Activated T-helper 1 cell treated with Interleukin-2 at 50 U/mL for 16 hours (primary cell): ENCODE measurements around the gene CDK19.

Experiments
- DNase-seq: peaks from one replicate; pipeline ENCODE4 v3.0.0-alpha.2; 2020; ENCODE audit warnings: low read depth

The CDK19 gene

GRCh38 chr6:110703010-110703905 is 112.0 kb downstream of the CDK19 start:
- no peak for DNase-seq

GRCh38 chr6:110699780-110700179 is 115.5 kb downstream of the CDK19 start:
- no peak for DNase-seq

- DNase-seq, result no peak
Observed at GRCh38 chr6:110693994-110694393, 121.3 kb downstream of the CDK19 start.

GRCh38 chr6:110693296-110693695 is 122.0 kb downstream of the CDK19 start:
- no peak for DNase-seq

GRCh38 chr6:110690916-110691315 is 124.4 kb downstream of the CDK19 start:
- DNase-seq, result no peak

- no peak for DNase-seq
Observed at GRCh38 chr6:110690106-110690654, 125.1 kb downstream of the CDK19 start.

- DNase-seq, result no peak
Observed at GRCh38 chr6:110689275-110689935, 125.9 kb downstream of the CDK19 start.

- no peak for DNase-seq
Observed at GRCh38 chr6:110688661-110689268, 126.5 kb downstream of the CDK19 start.

GRCh38 chr6:110687326-110687725 is 127.9 kb downstream of the CDK19 start:
- no peak for DNase-seq

- no peak for DNase-seq
Observed at GRCh38 chr6:110683241-110683640, 132.0 kb downstream of the CDK19 start.

GRCh38 chr6:110682460-110682853 is 132.8 kb downstream of the CDK19 start:
- DNase-seq, result peak; percentile 9

- DNase-seq, result no peak
Observed at GRCh38 chr6:110681543-110682459, 133.5 kb downstream of the CDK19 start.

- DNase-seq, result no peak
Observed at GRCh38 chr6:110676396-110676795, 138.9 kb downstream of the CDK19 start.

GRCh38 chr6:110674096-110674495 is 141.2 kb downstream of the CDK19 start:
- no peak for DNase-seq

- DNase-seq, result no peak
Observed at GRCh38 chr6:110672122-110672521, 143.1 kb downstream of the CDK19 start.

GRCh38 chr6:110671447-110671846 is 143.8 kb downstream of the CDK19 start:
- no peak for DNase-seq

GRCh38 chr6:110665600-110665999 is 149.7 kb downstream of the CDK19 start:
- DNase-seq, result no peak

GRCh38 chr6:110664933-110665332 is 150.3 kb downstream of the CDK19 start:
- DNase-seq, result no peak

- DNase-seq, result no peak
Observed at GRCh38 chr6:110662490-110663211, 152.6 kb downstream of the CDK19 start.

- no peak for DNase-seq
Observed at GRCh38 chr6:110661414-110661813, 153.9 kb downstream of the CDK19 start.
